ENCODE measurements around the gene ALDOC. TPM values are rescaled to one million over a fixed set of nuclear protein-coding genes. Genes with fewer than 3 reads are reported as not detected.

ALDOC gene
- polyA plus RNA-seq, 5 donors: 16.1 to 21.6 (median 20.2) TPM

DNA sequence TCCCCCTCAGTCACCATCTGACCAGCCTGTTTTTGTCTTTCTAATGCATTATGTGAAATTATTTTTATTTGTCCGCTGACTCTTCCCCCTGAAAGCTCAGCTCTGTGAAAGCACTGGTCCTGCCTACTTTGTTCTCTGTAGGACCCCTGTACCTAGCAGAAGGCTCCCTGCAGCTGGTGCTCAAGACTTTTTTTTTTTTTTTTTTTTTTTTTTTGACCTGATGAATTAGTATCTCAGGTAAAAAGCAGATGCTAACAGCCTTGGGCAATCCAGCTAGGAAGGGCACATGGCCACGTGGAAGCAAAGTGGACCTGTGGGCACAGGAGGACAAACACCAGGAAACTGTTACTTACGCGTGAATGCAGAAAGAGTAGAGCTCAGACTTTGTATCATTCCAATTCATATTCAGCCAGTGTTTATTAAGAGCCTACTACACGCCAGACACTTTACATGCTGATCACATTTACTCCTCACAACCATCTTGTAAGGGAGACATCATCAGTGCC is 23.6 kb downstream of the ALDOC start:
- DNase-seq: no peak

DNA sequence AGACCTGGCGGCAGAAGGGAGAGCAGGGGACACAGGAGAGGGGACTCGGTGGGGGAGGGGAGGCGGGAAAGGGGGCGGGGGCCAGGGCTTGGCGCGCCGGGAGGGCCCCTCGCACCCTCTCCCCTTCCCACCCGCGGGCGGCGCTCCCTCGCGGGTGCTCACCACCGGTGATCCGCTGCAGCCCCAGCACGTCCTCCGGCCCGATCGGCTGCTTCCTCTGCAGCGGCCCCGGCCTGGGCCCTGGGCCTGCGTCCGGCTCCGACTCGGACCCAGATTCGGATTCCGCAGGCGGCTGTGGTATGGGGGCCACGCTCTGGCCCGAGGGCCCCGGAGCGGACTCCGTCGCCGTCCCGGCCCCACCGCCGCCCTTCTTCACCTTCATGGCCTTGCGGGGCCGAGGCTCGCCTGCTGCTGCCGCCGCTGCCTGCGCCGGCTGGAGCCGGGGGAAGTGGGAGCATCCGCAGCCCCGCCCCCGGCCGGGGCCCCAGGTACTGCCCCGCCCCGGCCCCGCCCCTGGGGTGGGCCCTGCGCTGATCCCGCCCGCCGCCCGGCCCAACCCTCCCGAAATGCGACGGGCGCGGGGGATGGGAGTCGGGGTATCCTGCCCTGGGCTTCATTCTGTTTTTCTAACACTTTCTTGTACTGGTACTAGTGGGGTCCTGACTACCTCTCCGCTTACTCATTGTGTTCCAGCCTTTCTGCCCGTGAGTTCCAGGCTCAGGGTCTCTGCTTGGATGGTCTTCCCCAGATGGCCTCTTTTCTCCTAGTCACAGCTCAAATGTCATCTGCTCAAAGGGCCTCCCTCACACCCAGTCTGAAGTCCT is 24.3 kb downstream of the ALDOC start, which contains the start of gene UNC119:
Gene UNC119, minus strand, starts transcription at position 449 of the 824 bp plus-strand sequence. Its CDS starts 67 bp downstream, at position 382.
- peak; percentile 76 to 82 for DNase-seq

DNA sequence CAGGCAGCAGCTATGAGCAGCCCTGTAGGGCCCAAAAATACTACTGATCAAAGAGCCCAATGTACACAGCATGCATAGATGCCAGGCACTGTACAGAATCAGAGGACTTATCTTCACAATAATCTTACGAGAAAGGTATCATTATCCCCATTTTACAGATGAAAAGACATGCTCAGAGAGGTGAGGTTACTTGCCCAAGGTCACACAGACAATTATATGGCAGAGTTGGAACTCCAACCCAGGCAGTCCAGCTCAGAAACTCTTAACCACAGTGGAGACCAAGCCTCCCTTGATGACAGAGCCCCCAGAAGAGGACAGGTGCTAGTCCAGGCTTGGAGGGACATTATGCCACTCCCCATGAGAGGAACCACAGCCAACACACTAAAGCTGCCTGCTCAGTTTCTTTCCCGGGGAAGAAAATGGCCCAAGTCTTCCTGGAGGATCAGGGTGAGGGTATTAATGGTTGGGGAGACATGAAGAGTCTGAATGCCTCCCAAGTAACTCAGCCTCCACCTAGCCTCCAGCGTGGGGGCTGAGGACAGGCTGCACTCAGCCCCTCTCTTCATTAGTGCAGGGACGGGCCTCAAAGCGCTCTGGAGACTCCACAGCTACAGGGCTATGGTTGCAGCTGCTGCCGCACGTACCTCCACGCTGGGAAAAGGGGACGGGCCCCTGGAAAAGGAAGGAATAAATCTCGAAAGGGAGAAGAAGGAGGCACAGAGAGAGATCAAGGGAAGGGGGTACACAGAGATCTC is 25.1 kb downstream of the ALDOC start:
- peak in 1 of 2 donors; percentile 23 for DNase-seq

DNA sequence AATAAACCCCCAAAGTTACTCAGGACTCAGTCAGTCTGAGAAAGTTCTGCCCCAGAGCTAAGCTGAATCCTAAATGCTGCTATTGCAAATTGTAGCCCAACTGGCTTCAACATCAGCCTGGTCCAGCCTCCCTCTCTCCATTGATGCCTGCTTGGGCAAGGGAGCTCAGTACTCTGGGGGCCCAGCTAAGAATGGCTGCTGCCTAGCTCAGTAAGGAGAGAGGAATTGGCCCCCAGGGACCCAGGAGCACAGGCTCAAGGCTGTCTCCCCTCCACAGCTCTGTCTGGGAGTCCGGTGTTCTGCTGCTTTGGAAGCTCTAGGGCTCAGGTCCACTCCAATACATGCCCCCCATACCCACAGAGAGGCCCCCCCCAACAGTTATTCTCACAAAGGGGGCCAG is 25.8 kb downstream of the ALDOC start:
- DNase-seq: no peak

DNA sequence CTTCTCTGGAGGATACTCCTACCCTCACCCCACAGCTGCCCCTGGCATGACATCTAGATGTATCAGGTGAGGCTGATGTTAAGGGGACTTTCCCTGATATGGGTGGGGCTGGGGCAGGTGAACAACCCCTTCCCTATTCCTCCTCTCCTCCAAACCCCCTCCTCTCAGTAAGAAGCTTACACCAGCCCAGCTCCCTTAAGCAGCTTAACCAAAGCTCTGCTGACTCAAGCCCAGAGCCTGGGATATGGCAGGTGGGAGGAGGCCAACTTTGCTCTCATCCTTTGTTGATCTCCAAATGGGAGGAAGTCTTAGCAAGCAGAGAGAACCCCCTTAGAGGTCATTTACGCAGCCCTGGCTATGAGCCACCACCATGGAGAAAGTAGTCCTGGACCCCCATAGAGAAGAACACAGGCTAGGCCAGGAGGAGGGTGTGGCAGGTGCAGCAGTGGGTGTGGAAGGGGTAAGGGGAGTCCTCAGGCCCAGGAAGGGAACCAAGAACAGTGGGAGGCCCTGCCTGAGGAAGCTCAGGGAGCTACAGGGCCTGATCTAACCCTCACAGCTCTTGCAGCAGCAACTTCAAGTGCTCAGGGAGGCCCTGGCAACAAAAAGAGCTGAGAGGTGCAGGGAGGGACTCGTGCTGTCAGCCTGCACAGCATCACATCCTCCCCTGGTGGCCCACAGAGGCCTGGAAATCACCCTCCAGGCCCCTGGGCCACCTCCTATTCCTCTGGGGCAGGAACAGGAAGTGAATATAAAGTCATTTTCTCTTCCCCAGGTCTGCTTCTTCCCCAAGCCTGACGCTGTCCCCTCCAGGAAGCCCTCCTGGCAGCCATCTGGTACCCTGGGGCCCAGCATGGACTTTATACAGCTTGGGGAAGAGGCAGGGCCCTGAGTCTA is 27.2 kb downstream of the ALDOC start:
- DNase-seq: no peak

DNA sequence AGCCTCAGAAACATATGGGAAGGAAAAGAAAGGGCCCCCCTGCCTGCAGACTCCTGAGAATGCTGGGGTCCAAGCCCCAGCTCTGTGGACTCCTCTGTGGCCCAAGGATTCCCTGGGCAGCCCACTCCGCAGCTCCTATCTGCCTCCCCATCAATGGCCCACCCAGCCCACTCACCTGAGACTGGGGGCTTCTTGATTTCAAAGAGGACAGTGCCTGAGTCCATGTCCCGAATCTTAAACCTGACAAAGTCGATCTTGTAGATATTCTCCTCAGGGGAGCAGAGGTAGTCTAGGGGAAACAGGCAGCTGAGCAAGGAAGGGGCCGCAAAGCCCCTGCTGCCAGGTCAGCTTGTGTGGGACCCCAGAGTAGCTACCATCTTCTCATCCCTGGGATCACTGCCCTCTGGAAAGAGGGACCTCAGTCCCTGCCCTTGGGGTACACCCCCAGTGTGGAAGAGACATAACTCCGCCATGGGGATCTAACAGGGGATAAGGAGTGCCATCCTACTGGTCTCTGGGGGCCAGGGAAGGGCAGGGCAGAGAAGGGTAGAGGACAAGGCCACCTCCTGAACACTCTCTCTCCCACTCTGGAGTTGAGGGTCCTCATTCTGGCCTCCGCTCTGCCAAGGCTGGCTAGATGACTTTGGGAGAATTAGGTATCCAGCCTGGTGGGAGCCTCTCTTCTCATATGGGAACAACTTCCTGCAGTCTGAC is 28.1 kb downstream of the ALDOC start:
- DNase-seq: no peak

DNA sequence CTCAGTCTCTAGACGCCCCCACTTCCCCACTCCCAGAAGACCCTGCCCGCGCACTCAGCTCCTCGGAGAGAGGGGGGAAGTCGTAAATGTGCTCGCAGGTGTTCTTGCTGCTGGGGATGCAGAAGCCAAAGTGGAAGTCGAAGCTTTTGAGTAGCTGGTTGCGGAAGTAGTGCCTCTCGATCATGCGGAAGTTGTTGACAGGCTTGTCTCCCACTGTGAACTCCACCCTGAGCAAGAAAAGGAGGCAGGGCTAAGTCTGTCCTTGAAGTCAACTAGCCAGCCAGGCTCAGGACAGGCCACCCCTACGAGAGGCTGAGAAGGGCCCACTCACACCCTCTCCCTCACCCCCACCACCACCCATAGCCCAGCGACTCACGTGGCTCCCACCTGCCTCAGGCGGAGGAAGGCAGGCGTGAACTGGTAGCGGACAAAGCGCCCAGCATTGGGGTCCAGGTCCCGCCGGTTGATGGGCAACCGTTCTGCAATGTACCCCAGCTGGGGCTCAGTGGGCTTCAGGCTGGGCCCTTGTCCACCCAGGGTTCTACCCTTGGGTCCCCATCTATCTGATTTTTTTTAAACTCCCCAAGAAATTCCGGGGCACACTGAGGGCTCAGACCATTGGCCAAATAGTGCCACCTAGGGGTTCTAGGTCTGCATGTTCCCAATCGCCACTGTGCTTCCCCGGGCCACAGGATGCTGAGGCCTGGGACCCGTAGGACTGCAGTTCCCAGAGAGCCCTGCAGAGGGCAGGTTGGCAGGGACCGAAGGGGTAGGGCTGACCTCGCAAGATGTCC is 28.9 kb downstream of the ALDOC start:
- peak; percentile 42 to 48 for DNase-seq

DNA sequence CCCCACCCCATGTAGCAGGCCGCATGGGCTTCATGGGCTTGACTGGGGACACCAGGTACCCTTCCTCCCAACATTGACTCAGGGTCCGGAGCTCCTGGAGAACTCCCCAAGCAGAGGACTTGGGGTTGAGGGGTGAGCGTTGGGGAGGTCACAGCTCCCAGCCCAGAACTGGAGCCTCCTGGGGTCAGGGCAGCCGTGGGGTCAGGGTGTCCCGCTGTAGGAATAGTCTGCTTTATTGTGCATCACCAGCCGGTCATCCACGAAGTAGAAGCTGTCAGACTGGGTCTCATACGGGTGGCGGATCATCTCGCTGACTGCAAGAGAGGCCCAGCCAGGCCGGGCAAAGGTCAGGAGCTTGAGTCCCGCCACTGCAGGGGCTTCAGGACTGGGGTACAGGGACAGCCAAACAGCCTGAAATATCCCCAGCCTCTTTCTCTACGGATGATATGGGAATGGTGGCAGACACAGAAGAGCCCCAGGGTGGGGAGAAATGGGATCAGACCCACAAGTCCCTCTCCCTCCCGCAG is 29.5 kb downstream of the ALDOC start:
- no peak for DNase-seq

DNA sequence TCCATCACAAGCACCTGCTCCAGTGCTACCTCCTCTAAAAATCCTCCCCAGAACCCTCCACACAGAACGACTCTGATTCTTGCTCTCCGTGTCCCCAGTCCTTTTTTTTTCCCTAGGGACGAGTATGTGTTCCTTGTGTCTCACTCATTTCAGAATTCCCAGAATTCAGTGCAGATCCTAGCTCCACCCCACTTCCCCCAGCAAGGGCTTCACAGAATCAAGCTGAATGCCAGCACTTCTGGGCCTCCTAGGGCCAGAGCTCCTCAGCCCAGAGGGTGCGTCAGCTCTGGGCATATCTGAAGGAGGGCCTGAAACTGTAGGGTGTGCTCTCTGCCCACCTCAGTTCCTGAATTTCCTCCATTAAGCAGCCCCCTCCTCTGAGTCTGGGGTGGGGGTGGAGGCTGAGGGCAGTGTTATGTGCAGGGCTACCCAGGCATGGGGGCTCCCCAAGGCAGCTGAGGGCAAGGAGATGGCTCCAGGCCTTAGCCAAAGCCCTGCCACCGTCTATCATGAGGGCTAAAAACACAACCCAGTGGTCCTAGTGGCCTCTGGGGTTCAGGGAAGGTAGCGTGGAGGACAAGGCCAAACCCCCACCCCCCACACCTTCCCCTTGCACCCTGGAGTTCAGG is 30.8 kb downstream of the ALDOC start:
- no peak for DNase-seq

DNA sequence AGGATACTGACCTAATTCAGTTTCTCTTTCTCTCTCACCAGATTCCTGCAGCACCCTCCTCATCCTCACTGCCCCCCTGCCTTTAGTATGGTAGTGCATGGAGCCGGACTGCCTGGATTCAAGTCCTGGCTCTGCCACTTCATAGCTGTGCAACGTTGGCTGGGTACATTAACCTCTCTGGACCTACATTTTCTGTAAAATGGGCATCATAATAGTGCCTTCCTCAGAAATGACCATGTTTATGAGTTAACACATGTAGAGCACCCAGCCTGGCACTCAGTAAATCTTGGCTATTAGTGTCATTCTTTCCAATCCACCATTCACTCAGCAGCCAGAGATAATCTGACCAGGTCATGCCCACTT is 31.6 kb downstream of the ALDOC start:
- no peak for DNase-seq

DNA sequence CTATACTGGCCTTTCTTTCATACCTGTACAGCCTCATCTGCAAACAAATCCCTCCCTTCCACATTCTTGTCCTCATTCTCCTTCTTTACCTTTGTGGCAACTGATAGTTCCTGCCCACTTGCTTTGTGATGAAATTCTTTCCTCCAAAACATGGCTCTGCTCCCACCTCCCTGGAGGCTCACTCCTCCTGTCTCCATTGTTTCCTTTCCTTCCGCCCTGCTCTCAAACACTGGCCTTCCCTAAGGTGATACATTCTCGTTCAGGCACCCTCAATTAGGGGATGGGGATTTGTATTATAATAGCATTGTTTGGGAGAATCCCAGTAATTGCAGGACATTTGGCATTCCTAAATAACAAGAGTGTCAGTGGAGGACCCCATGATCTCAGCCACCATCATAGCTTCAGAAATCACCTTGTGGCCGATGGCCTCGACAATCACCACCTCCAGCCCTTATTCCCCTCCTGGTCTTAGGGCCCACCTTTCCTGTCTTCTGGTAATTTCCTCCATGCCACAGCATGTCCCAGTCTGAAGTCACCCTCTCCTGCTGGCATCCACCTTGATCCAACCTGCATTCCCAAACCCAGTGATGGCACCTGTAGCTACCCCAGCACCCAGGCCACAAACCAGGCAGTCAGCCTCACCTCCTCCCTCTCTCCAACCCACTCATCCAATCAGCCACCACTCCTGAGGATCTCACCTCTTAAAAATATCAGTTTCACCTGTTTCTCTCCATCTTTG is 32.1 kb downstream of the ALDOC start:
- no peak for DNase-seq

DNA sequence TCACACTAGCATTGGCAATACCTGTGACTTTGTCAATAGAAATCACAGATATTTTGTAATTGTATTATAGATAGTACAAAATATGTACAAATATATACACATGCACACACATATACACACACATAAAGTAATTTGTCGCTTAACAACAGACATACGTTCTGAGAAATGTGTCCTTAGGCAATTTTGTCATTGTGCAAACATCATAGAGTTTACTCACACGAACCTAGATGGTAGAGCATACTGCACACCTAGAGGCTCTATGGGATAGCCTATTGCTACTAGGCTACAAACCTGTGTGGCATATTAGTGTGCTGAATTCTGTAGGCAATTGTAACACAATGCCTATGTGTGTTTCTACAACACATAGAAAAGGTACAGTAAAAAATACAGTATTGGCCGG is 35.3 kb downstream of the ALDOC start:
- no peak for DNase-seq

DNA sequence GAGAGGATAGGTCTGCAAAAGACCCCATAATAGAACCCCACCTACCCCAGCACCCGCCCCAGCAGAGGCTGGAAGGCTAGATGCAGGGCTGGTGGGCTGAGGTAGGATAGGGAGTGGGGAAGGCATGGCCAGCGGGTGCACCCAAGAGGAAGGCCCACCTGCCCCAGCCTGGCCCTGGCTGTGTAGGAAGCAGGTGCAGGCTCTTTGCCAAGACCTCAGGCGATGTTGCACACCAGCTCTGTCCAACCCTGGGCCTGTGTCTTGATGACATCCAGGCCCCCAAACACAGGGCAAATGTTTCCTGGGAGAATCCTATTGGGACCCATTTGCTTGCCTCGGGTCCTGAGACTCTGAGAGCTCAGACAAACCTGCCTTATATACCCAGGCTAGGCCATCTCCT is 36.5 kb downstream of the ALDOC start:
- no peak for DNase-seq

DNA sequence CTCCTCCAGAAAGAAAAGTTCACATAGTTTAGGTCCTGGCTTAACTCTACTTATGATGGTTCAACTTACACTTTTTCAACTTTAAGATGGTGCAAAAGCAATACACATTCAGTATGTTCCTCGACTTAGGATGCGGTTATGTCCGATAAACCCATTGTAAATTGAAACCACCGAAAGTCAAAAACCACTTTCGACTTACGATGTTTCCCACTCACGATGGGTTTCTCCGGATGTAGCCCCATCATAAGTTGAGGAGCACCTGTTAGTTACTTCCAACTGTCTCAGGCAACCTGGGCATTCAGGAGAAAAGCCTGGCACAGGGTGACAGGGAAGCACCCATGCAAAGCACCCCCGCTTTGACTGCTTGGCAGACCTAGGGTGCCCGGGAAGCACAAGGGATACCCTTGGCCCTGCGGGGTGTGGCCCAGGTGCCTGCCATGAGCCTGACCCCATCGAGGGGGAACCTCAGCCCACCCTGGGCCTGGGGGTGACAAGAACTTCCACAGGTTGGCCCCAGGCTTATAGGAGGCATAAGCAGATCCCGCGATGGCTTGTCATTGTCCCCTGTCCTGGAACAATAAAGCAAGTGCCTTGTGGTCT is 38.3 kb downstream of the ALDOC start:
- DNase-seq: no peak

DNA sequence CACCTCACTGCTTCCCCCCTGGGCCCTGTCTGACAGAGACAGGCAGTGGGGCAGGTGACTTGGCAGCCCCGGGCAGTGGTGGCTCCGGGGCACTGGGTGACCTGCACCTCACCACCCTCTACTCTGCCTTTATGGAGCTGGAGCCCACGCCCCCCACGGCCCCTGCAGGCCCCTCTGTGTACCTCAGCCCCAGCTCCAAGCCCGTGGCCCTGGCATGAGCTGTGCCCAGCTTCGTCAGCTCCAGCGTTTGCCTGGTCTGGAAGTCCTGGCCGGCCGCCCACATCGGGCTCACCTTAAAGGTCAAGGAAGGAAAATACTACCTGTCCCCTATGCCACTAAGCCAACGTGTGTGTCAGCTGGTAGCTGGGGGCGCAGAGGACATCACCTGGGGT is 39.5 kb downstream of the ALDOC start:
- no peak for DNase-seq

DNA sequence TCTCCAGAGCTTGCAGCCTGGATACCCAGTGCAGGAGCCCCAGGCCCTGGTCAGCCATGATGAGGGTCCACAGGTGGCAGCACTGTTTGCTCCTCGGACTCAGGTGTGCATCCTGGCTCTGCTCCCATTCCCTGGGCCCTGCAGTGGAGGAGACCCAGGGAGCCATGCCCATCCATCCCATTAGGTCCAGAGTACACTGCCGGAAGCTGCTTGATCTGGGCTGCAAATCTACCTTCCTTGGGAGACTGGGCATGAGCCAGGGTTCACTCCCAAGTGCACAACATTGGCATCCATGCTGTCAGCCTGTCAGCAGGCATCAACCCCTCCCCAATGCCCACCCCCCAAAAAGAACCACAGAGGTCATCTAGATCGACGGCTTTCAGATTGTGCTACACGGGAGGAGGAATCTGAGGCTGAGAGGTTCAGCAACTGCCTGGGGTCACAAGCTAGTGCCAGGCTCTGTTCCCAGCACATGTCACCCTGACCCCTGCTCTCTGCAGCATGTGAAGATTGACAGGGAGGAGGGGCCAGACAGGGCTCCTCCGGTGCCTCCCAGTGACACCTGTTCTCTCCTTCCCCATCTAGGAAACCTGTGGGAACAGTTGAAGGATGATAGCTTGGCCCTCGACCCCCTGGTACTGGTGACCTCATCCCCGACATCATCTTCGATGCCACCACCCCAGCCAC is 40.0 kb downstream of the ALDOC start:
- DNase-seq: no peak

DNA sequence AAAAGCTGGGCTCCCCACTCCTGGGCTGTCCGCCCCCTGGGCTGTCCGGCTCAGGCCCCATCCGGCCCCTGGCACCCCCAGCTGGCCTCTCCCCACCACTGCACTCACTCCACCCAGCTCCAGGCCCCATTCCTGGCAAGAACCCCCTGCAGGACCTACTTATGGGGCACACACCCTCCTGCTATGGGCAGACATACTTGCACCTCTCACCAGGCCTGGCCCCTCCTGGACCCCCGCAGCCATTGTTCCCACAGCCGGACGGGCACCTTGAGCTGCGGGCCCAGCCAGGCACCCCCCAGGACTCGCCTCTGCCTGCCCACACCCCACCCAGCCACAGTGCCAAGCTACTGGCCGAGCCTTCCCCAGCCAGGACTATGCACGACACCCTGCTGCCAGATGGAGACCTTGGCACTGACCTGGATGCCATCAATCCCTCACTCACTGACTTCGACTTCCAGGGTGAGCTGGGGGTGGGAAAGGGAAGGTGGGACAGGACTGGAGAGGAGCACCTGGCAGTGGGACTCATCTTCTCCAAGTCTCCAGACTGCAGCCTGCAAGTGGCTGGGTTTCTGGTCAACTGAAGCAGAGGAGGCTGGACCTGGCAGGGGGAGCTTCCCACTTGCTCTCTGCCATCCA is 41.8 kb downstream of the ALDOC start:
- no peak for DNase-seq

Measured in right lung (tissue), 5 donors.